Stimulated activated CD4-positive, alpha-beta T cell treated with anti-CD3 and anti-CD28 coated beads, Interleukin-4, amount 100 ng/mL, for 24 hours (primary cell): ENCODE data around the gene MAP2K3.
"Not testable (repeated sequence)": the region's sequence is repeated elsewhere in the genome, so short reads cannot be mapped to it uniquely, and the experiment has no call there.

ENCODE experiments used
- DNase-seq: peaks from one replicate; pipeline ENCODE4 v3.0.0-alpha.2; 2020

Gene MAP2K3

DNA sequence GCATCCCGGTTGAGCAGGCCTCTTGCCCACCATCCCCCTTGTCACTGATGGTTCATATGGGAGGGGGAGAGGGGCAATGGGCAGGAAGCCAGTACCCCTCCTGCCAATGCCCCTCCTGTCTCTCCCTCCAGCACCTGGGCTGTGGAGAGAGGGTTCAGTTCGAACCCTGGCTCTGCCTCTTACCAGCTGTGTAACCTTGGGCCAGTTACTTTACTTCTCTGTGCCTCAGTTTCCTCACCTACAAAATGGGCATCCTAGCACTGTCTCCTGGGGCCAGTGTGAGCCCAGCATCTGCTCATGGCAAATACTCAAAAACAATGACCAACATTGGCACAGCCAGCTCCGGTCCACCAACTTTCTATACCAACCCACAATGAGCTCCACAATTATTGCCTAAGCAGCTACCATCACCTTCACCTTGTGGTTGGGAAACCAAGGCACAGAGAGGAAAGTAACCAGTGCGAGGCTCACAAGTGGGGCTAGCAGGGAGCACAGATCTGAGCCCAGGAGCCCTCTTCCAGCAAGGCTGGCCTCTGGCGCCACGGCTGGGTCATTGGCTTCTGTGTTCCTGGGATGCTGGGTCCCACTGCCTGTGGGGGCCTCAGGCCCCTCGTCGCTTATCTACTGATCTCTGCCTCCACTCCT is 53.6 kb downstream of the MAP2K3 start:
- DNase-seq, result not testable (repeated sequence)

DNA sequence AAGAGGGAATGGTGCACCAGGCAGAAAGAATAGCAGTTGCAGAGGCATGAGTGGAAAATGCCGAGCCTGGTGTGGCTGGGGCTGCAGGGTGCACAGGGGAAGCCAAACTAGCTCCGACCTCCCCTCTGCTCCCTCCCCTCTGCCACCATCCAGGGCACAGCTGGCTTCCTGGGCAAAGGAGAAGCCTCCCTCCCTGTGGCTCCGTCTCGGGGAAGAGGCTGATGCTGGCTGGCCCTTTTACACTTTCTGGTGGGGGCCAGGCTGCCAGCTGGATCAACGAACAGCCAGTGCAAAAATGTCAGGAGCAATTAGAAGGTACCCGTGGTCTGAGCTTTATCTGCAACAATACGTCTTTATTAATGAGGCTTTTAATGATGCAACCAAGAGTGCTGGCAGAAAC is 54.5 kb downstream of the MAP2K3 start:
- DNase-seq, result no peak

DNA sequence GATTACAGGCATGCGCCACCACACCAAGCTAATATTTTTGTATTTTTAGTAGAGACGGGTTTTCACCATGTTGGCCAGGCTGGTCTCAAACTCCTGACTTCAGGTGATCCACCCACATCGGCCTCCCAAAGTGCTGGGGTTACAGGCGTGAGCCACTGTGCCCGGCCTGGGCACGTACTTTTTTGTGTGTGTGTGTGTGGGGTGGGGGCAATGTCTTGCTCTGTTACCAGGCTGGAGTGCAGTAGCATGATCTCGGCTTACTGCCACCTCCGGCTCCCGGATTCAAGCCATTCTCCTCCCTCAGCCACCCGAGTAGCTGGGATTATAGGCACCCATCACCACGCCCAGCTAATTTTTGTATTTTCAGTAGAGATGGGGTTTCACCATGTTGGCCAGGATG is 55.1 kb downstream of the MAP2K3 start:
- DNase-seq, result not testable (repeated sequence)

DNA sequence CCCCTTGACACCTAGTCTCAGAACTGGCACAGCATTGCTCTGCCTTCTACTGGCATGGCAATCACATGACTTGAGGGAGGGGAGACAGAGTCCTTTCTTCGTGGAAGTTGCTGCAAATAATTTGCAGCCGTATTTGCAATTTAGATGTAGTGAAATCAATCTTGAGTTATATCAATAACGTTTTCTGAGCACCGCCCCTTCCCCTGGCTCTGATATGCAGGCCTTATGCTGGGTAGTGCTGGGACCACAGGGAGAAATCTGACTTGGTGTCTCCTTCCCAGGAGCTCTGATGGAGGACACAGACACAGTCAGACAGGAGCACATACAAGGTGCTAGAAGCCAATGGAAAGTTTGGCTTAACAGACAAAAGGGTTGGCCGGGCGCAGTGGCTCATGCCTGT is 55.9 kb downstream of the MAP2K3 start:
- DNase-seq, result not testable (repeated sequence)

DNA sequence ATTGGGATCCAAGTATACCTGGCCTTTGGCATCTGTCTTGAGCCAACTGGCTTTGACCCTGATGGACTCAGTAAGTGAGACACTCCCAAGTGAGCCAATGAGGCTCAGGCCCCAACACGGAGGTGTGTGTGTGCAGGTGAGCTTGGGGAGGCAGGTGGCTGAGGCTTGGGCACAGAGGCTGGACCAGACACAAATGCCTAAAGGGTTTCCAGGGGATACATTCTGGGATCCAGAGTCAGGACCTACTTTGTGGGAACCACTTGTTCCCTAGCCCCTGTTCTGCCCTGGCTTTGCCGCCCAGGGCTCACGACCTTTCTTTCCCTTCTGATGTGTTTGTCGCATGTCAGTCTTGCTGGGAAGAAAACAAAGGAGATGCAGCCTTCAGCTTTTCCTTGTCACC is 56.8 kb downstream of the MAP2K3 start:
- not testable (repeated sequence) for DNase-seq

DNA sequence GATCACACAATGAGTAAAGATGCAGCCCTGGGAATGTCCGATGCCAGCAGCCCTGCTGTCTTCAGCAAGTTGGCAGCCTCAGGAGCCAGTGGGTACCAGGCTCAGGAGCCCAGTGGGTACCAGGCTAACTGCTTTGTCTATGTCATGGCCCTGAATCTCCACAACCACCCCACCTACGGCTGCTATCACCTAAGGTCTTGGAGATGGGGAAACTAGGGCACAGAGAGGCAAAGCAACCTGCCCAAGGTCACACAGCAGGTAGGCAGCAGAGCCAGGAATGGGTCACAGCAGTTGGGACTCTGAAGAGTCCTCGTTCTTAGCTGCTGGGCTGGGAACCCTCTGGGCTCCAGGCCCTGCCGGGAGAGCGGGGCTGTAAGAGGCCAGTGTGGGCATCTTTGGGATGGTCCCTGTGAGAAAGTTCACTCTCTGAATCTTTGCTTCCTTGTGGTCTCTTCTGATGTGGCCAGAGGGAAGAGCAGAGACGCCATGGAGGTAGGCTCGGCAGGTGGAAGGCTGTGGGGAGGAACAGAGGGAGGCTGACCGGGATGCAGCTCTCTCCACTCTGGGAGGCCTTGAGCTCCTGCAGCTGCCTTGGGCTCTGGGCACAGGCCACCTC is 57.5 kb downstream of the MAP2K3 start:
- DNase-seq, result not testable (repeated sequence)

DNA sequence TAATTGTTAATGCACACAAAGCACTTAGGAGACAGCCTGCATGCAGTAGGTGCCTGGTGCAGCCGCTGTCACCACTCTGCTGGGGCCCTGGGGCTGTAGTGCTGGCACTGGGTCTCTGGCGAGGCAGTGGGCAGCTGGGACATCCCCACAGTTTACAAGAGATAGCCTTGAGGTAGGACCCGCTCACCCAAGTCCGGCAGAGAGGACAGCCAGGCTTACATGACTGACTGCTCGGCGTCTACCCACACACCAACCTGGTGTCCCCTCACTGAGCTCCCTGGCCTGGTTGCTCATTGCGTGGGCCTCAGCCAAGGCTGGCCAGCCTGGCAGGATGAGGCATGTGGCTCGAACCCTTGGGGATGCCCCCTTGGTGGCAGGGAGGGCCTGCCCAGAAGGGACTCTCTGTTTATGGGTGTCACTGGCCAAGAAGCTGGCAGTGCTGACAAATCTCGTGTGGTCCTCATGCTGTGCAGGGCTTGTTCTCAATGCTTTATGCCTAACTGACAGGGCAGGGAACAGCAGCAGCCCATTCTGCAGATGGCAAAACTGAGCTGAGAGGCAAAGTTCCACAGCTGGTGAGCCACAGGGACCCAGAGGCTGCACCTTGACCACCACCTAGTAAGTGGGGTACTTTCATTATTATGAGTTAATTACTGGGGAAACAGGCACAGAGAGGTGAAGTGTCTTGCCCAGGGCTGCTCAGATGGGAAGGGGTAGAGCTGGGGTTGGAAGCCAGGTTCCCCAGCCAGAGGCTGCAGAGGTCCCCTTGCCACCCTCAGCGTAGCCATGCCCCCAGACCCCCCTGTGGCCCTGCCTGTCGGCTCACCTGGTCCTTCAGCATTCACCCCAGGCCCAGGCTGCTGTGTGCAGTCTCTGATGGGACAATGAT is 58.8 kb downstream of the MAP2K3 start:
- not testable (repeated sequence) for DNase-seq

DNA sequence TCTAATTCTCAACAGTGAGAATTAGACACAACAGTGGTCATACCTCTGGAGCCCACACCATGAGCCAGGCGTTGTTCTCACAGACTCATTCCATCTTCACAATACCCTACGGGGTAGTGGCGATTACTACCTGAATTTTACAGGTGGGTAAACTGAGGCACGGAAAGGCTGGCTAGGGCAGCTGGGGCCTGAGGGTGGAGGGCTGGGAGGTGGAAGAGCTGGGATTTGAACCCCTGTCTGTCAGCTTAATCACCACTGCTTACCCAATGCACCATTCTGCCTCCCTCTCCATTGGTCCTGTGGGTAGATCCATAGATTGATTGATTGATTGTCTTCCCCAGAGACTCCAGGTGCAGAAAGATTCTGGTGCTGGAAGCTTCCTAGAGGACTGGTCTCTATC is 60.3 kb downstream of the MAP2K3 start:
- DNase-seq, result not testable (repeated sequence)

DNA sequence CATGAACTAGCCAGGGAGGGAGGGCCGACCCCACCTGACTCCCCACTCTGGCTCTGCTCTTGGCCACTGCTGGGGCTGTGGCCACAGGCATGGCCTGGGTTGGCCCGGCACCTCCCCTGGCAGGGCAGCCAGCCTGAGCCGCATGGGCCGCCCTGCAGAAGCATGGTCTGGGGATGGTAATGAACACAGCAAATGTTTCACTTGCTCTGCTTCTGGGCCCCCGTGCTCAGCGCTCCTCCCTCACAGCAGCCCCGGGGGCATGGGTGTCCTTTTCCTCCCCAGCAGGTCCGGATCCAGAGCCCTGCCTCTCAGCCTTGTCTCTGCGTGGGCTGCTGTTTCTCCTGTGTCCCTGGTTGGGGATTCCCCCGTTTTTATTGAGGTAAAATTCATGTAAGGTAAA is 60.7 kb downstream of the MAP2K3 start:
- DNase-seq, result no peak

DNA sequence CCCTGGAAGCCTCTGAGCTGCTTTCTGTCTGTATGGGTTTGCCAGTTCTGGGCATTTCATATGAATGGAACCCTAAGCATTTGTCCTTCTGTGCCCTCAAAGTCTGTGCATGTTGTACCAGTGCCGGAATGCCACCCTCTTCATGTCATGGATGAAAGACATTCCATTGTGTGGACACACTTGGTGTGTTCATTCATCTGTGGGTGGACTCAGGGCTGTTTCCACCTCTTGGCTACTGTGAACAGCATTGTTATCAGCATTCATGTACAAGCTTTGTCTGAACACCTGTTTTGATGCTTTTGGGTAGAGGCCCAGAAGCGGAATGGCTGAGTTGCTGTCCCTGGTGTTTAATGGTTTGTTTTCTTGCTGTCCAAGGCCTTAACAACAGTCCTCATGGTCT is 61.6 kb downstream of the MAP2K3 start:
- DNase-seq, result not testable (repeated sequence)

DNA sequence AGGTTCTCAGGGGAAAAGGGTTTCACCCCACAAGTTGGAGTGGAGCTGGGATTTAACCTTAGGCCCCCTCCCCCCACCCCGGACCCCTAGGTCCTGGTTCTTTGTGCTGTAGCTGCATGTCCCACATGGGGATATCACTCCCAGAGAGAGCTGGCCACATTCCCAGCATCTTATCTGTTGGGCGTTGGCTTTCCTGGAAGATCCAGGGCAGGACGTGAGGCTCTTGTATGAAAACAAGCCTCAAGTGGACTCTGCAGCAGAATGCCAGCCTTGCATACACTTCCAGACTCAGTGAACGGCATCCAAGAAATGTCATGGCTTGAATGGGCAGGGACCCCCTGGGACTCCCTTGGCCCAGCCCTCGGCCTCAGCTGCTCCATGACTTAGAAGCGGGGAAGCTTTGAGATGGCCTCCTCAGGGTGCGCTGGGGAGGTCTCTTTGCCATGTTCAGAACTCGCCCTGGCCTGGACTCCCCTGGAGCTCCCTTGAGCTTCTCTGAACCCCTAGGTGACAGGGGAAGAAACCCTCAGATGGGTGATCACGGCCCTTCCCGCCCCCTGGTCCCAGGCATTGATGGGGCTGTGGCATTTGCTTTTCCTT is 62.2 kb downstream of the MAP2K3 start:
- not testable (repeated sequence) for DNase-seq

DNA sequence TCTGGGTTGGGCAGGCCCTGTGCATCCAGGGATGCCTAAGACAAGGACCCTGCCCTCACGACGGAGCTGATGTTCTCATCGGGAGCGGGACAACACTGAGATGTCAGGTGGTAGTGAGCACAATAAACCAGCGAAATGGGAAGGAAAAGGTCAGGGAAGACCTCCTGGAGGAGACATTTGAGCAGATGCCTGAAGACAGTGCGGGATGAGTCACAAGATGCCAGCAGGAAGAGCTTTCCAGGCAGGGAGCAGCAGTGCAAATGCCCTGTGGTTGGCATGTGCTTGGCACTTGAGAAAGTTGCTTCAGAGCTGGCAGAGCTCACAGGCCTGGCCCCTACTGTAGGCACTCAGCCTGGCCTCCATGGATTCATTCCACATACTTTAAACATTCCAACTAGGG is 63.1 kb downstream of the MAP2K3 start:
- not testable (repeated sequence) for DNase-seq

DNA sequence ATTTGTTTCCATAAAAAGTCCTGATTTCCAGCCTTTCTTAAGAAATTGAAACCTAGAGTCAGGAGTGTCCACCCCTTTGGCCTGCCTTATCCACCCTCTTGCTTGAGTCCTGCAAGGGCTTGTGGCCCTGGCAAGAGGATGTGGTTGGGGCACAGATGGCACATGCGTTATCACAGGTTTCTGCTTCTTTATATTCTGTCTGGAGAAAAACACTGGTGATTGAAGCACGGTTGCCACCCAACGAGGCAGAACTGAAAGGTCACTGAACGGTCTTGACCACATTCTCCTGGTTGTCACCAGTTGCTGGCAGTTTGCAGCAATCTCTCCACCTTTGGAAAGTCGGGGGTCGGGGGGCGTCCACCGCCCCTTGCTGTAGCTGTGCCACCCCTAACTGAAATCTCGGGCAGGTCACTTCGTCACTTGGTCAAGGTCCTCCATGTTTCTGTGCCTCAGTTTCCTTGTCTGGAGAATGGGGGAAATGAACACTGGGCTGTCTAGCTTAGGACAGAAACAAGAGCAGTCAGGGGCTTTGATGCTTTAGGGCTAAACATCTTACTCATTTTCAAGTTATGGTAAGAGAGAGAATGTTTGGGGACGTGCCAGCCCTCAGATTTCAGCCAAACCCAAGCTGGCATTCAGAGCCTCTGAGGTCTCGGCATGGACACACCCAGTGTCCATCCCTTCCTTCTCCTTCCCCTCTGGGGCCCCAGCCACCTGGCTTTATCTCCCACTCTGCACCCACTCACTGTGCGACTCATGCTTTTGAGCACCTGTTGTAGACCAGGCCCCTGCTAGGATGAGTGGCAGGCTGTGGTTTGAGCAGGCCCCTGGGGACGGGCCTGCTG is 63.8 kb downstream of the MAP2K3 start:
- not testable (repeated sequence) for DNase-seq

DNA sequence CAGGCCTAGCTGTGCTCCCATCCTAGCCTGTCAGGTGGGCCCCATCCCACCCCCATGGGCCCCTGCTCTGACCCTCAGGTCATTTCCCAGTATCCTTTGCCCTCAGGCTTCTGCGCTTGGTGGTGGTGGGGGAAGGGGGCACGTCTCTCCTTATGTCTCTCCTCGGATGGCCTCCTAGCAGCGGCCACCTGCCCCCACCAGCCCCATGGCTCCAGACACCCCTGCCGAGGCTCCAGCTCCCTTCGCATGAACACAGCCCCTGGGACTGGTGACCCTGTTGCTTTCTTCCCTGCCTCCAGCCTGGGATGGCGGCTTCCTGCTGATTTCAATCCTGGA is 64.4 kb downstream of the MAP2K3 start:
- not testable (repeated sequence) for DNase-seq

DNA sequence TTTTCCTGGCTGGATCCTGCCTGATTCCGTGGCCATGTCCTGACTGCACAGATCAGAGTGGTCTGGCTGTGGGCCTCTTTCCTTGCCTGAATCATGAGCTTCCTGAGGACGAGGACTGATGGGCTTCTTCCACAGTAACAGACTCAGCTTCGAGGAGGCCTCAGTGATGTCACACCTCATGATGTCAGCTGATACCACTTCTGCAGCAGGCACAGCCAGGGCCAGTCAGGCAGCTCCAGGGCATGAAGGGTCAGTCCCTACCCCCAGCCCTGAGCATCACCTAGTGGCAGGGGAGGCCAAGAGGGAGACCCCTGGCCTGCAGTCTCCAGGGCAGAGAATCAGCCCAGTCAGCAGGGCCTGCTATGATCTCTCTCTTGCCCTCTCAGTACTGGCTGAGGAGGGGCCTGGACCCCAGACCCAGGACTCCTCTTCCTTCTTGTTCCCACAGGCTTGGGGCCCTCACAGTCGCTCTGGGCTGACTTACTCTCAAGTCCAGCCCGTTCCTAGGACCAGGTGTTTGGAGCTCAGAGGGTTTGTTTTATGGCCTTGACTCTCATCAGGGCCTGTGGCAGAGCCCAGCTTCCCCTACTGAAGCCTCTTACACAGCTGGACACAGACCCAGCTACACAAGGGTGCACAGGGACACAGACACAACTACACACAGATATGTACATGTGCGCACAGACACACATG is 65.0 kb downstream of the MAP2K3 start:
- DNase-seq, result not testable (repeated sequence)

DNA sequence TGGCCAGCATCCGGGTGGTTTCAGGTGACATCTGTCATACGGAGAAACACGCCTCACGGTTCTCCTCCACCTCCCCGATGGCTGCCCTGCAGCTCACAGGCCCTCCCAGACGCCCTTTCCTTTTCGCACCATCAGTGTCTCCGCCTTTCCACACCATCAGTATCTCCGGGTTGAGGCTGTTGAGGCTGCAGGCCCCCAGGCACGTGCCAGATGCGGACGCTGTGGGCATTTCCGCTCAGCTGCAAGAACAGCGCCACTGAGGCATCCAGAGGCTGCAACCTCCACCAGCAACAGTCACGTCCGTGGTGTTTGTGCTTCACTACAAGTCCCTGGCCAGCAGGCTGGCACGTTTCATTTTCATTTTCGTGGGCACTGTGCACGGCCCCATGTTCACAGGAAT is 66.0 kb downstream of the MAP2K3 start:
- not testable (repeated sequence) for DNase-seq

DNA sequence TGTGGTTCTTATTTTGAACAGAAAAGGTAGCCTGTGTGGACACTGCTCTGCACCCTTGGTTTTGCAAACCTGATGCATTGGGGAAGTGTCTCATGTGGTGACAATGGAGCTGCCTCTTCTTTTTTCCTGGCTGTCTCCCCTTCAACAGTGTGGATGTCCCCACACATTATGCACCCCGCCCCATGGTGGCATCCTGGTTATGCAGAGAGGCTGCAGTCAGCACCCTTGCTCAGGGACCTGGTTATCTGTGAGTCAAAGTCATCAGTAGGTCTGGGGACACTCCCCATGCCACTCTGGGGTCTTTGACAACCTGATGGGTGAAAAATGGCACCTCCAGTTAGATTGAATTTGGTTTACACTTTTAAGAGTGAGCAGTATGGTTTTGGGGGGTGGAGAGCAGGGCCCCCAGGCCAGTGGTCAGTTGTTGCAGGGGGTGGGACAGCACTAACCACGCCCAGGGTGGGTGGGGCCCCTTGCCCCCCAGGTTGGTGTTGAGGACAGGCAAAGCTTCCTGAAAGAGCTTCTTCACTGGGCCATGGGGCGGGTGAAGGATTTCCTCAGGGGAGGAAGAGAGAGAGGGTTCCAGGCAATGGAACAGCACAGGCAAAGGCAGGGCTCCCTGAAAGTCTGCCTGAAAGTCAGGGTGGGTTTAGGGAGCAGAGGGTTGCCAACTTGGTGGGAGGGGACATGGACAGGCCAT is 67.0 kb downstream of the MAP2K3 start:
- no peak for DNase-seq

DNA sequence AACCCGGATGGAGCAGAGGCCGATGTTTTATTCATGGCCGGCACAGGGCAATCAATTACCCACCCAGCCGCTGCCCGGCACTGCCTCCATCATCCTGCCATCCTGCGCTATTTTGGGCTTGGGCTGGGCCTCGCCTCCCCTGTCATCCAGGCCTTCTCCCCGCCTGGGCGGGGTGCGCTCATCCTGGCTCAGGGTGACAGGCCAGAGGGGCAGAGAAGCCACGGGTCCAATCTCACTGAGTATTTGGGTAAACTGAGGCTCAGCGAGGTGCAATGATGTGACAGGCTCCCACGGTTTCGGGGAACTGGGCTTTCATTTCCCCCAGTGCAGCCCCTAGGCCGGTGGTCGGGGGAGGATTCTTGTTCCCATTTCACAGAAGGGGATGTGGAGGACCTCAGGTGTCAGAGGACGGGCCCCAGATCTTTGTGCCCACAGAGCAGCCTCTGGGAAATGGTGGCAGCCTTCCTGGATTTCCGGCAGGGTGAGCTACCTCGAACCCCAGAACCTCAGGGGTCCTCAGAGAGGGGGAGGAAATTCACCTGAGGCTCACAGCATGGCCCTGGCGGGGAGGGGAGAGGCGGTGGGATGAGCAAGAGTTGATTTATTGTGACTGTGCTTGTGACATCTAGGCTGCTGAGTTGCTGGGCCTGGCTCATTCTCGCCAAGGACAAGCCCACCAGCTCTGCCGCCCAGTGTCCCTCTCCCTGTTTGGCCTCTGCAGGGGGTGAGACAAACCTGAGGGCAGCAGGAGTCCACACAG is 67.9 kb downstream of the MAP2K3 start:
- no peak for DNase-seq

DNA sequence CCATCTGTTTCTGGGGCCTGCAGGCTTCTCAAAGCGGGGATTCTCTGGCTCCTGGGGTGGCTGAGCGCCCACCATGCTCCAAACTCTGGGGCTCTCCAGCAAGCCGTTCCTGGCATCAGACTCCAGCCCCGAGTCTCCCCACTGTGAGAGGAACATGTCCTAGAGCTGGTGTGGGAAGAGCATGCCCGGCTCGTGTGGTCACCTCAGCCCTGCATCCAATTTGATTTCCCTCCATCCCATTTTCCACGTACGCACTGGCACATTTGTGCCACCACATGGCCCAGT is 68.4 kb downstream of the MAP2K3 start:
- DNase-seq, result no peak

DNA sequence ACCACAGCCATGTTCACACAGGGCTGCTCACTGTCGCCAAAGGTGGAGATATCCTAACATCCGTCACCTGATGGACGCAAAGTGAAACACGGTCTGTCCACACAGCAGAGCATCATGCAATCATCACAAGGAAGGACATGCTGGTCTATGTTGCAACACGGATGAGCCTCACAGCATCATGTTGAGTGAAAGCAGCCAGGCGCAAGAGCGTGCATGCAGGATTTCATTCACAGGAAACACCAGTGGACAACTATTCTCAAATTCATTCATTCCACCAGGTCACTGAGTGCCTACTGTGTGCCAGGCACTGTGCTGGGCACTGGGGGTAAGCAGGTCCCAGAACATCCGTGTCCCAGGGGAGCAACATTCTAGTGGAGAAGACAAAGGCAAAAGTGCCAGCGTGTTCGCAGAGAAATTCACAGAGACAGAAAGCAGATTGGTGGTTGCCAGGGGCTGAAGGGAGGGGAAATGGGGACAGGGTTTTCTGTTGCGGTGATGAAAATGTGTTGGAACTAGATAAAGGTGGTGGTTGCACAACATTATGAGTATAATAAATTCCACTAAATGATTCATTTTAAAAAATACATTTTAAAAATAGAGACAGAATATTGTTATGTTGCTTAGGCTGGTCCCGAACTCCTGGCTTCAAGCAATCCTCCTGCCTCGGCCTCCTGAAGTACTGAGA is 69.0 kb downstream of the MAP2K3 start:
- DNase-seq, result no peak
